HTR-8/SVneo (cell line): ENCODE measurements around the gene FCN3.

Experiments
- DNase-seq: peaks from one replicate; pipeline ENCODE4 v3.0.0; 2011; ENCODE audit warnings: low spot score, mixed read lengths; ENCODE audit not compliant: insufficient read length
- FAIRE-seq: peaks from 2 replicates; lab custom pipeline; 2011; peaks lifted over from hg19 to GRCh38; lab: Jason Lieb, UNC

Gene FCN3

GRCh38 chr1:27346357-27346756 is 28.3 kb downstream of the FCN3 start:
- DNase-seq (no peak), FAIRE-seq (no peak)

GRCh38 chr1:27345272-27345671 is 29.4 kb downstream of the FCN3 start:
- FAIRE-seq, result no peak
- no peak for DNase-seq

DNA sequence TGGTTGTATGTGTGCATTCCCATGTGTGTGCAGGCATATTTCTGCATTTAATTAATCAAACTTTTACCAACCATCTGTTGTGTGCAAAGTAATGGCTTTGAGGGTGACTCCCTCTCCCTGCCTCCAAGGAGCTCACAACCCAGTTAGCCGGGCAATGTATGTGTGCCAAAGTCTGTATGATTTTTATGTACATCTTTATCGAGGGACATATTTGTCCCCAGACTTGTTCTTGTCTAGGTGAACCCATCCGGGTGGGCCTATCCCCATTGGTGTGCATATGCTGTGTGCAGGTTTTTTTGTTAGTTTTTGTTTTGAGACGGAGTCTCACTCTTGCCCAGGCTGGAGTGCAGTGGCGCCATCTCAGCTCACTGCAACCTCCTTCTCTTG is 31.0 kb downstream of the FCN3 start:
- FAIRE-seq, result no peak

GRCh38 chr1:27342778-27343638 is 31.6 kb downstream of the FCN3 start:
- no peak for DNase-seq

More for the DNA sequence above, 31.0 kb downstream of the FCN3 start:
- no peak for DNase-seq

GRCh38 chr1:27342391-27342777 is 32.2 kb downstream of the FCN3 start:
- DNase-seq (no peak), FAIRE-seq (no peak)

More at GRCh38 chr1:27342778-27343638, 31.6 kb downstream of the FCN3 start:
- FAIRE-seq, result no peak

DNA sequence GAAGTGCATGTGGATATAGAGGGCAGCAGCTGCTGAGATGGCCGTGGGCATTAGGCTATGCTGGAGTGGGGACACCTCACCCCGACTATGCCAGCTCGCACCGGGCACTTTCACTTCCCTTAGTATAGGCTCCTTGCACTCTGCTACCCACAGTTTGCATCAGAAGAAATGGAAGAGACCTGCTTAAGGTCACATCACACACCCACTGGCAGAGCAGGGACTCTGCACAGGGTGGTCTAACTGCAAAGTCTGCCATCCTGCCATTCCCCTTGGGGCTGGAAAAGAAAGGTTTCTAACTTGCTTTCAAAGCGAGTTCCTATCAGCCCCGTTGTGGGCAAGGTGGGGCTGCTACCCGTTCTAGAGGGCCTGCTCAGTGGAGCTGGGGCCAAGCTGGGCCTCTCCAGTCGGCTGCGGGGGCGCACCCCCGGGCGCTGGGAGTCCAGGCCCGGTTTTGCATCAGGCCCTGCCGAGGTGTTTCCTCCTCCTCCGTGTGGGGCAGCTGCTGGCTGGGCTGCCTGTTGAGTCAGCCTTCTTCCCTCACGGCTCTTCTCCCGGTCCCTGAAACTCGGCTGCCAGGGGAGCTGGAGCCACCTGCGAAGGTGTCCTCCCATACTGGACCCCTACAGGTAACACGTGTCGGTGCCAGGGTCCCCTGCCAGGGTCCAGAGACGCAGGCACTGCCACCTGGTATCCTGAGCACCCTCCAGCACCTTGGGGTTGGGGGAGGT is 32.9 kb downstream of the FCN3 start, which contains the start of gene SYTL1:
Gene SYTL1, plus strand, starts transcription at position 498 of the 728 bp plus-strand sequence. CDS start 3,313 bp downstream, outside the sequence.
- DNase-seq, result peak; percentile 80
- no peak for FAIRE-seq

- DNase-seq, result no peak
- FAIRE-seq, result no peak
These were observed 35.4 kb downstream of the FCN3 start for GRCh38 chr1:27339213-27339612.

- DNase-seq, result no peak
These were observed 35.9 kb downstream of the FCN3 start for GRCh38 chr1:27338751-27339150.

DNA sequence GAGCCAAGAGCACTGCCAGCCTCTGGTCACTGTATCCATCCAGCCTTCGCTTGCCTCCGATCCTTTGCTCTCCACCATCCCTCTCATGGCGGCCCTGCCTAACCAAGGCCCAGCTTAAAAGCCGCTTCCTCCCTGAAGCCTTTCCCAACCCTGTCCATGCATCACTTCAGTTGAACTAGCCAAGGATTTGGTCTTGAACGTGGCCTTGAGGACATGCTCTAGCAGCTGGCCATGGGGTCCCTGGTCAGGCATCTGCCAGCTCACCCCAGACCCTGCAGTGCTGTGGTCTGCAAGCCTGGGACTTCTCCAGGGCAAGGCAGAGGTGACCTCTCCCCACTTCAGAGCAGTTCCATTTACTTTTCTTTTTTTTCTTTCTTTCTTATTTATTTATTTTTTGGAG is 37.9 kb downstream of the FCN3 start:
- FAIRE-seq, result no peak
- no peak for DNase-seq

More at GRCh38 chr1:27338751-27339150, 35.9 kb downstream of the FCN3 start:
- FAIRE-seq, result no peak

GRCh38 chr1:27335506-27336422 is 38.9 kb downstream of the FCN3 start:
- no peak for DNase-seq
- no peak for FAIRE-seq

GRCh38 chr1:27333717-27334279 is 40.8 kb downstream of the FCN3 start:
- FAIRE-seq (no peak), DNase-seq (no peak)

GRCh38 chr1:27332536-27333281 is 41.9 kb downstream of the FCN3 start:
- DNase-seq (peak; percentile 51), FAIRE-seq (no peak)

DNA sequence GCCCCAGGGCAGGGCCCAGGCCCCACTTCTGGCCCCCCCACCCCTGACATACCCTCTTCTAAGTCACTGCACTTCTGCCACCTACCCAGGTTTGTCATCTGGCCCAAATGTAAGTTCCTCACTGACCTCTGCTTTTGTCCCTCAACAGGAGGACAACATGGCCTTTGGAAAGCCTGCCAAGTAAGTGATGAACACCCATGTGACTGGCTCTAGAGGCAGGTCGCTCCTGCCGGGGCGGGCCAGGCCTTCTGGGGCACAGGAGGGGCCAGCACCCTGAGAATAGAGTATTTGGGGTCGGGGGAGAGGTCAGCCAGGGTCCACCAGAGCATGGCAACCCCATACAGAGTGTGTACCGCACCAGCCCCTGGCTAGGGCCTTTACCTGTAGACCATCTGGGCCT is 42.7 kb downstream of the FCN3 start:
- no peak for DNase-seq
- no peak for FAIRE-seq

GRCh38 chr1:27331426-27331825 is 43.2 kb downstream of the FCN3 start:
- no peak for FAIRE-seq
- no peak for DNase-seq

GRCh38 chr1:27330786-27331185 is 43.8 kb downstream of the FCN3 start:
- FAIRE-seq (no peak), DNase-seq (no peak)

DNA sequence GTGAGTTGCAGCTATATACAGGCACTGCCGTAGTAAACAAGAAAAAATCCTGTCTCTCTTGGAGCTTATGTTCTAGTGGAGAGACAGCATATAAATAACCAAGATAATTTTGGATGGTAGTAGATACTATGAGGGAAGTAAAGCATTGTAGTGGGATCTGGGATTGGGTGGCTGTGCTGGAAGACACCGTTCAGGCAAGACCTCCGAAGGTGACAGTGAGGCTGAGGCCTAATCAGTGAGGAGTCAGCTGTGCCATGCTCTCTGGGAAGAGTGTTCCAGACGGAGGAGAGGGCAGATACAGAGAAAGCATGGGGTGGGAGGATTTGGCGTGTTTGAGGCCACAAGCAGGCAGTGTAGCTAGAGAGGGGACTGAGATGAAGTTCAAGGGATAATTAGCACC is 46.7 kb downstream of the FCN3 start:
- no peak for DNase-seq
- no peak for FAIRE-seq

DNA sequence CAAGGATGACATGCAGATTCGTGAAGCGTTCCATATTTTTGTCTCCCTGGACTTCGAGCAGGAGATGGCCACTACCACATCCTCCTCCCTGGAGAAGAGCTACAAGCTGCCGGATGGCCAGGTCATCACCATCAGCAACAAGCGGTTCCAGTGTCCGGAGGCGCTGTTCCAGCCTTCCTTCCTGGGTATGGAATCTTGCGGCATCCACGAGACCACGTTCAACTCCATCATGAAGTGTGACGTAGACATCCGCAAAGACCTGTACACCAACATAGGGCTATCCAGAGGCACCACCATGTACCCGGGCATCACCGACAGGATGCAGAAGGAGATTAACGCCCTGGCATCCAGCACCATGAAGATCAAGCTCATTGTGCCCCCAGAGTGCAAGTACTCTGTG is 49.3 kb downstream of the FCN3 start:
- DNase-seq, result no peak
- FAIRE-seq, result no peak

DNA sequence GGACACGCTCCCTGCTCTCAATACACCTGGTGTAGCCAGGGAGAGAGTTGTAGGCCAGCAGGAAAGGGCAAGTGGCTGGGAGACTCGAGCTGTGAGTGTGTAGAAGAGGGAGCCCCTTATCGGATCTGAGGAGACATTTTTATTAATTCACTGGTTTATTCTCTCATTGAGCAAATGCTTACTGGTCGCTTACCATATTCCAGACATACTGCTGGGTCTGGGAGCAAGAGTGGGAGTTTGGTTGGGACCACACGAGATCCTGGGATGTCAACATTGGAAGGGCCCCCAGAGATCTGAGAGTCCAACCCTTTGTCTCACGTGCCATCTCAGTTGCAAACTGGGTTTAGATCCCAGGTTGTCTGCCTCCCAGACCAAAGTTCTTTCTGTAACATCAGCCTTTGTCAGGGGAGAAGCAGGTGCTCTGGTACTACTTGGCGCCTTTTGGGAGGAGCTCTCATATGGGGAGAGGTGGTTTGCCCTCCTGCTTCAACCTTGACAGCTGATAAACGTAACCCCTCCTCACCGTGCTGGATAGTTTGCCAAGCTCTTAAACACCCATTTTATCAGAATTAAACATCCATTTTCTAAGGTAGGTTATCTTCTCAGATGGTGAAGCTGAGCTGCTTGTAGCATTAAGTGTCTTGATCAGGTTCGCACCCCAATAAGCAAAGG is 51.9 kb downstream of the FCN3 start:
- FAIRE-seq (no peak), DNase-seq (no peak)
